Liver (tissue), 9 donors: ENCODE results near the gene GSTT4. TPM values are rescaled to one million over a fixed set of nuclear protein-coding genes. Genes with fewer than 3 reads are reported as not detected.
A peak's percentile ranks its signal among the peaks of the same experiment; 100 is the strongest.
"Not testable (repeated sequence)": the region's sequence is repeated elsewhere in the genome, so short reads cannot be mapped to it uniquely, and the experiment has no call there.

Source experiments
- DNase-seq: peaks from one replicate; pipeline ENCODE4 v3.0.0-alpha.2; 2017; ENCODE audit warnings: low spot score
- H3K27ac ChIP-seq, 2 donors: one replicate each; pipeline ENCODE4 v1.7.0; 2013; ENCODE audit warnings: inconsistent platforms in 2 of 2, low read length in 2 of 2, control low read depth in 1 of 2, low read depth in 1 of 2, mild to moderate bottlenecking in 1 of 2
- H3K27me3 ChIP-seq, 4 donors: one replicate each; pipeline versions ENCODE4 v1.6.1 to v1.7.0; 2013; ENCODE audit warnings: low read length in 3 of 4, inconsistent platforms in 1 of 4, mild to moderate bottlenecking in 1 of 4, moderate library complexity in 1 of 4; ENCODE audit not compliant: control insufficient read depth in 4 of 4, insufficient read depth in 4 of 4
- H3K36me3 ChIP-seq, 4 donors: one replicate each; pipeline versions ENCODE4 v1.6.1 to v1.7.0; 2013; ENCODE audit warnings: low read length in 3 of 4, mild to moderate bottlenecking in 3 of 4, low read depth in 1 of 4, moderate library complexity in 1 of 4; ENCODE audit not compliant: control insufficient read depth in 4 of 4, insufficient read depth in 3 of 4
- H3K4me1 ChIP-seq, 4 donors: one replicate each; pipeline versions ENCODE4 v1.6.1 to v1.7.0; 2013; ENCODE audit warnings: low read length in 3 of 4, mild to moderate bottlenecking in 3 of 4, moderate library complexity in 1 of 4; ENCODE audit not compliant: control insufficient read depth in 4 of 4, insufficient read depth in 4 of 4
- H3K4me3 ChIP-seq, 3 donors: one replicate each; pipeline versions ENCODE4 v1.6.1 to v1.7.0; 2013; ENCODE audit warnings: low read length in 3 of 3, control low read depth in 1 of 3, low read depth in 1 of 3, mild to moderate bottlenecking in 1 of 3
- H3K9ac ChIP-seq, 2 donors: one replicate each; pipeline ENCODE4 v1.7.0; 2013; ENCODE audit warnings: low read length in 2 of 2, mild to moderate bottlenecking in 2 of 2, moderate library complexity in 2 of 2, control low read depth in 1 of 2, low read depth in 1 of 2
- H3K9me3 ChIP-seq, 4 donors: one replicate each; pipeline versions ENCODE4 v1.6.1 to v1.7.0; 2013; ENCODE audit warnings: low read length in 3 of 4; ENCODE audit not compliant: control insufficient read depth in 4 of 4
- ATF3 ChIP-seq: IDR thresholded peaks from 2 replicates; pipeline ENCODE4 v1.6.1; 2016; ENCODE audit warnings: antibody characterized with exemption
- FOXA2 ChIP-seq: IDR thresholded peaks from 2 replicates; pipeline ENCODE4 v1.6.1; 2016; ENCODE audit warnings: antibody characterized with exemption
- HNF4A ChIP-seq, 2 donors: conservative IDR thresholded peaks; 2 replicates each; pipeline ENCODE4 v1.6.1; 2016; ENCODE audit warnings: antibody characterized with exemption in 2 of 2, mild to moderate bottlenecking in 2 of 2
- HNF4G ChIP-seq: IDR thresholded peaks from 2 replicates; pipeline ENCODE4 v1.6.1; 2016; ENCODE audit warnings: antibody characterized with exemption
- JUND ChIP-seq, 2 donors: IDR thresholded peaks; 2 replicates each; pipeline ENCODE4 v1.6.1; 2016; ENCODE audit warnings: antibody characterized with exemption in 2 of 2
- MAX ChIP-seq: IDR thresholded peaks from 2 replicates; pipeline ENCODE4 v1.6.1; 2016; ENCODE audit warnings: antibody characterized with exemption
- RAD21 ChIP-seq, 2 donors: IDR thresholded peaks; 2 replicates each; pipeline ENCODE4 v1.6.1; 2016; ENCODE audit warnings: antibody characterized with exemption in 2 of 2, mild to moderate bottlenecking in 2 of 2
- REST ChIP-seq: IDR thresholded peaks from 2 replicates; pipeline ENCODE4 v1.6.1; 2016; ENCODE audit warnings: antibody characterized with exemption, mild to moderate bottlenecking
- RXRA ChIP-seq, 2 donors: IDR thresholded peaks; 2 replicates each; pipeline ENCODE4 v1.6.1; 2017 to 2018; ENCODE audit warnings: antibody characterized with exemption in 2 of 2, mild to moderate bottlenecking in 1 of 2
- YY1 ChIP-seq: IDR thresholded peaks from 2 replicates; pipeline ENCODE4 v1.6.1; 2016; ENCODE audit warnings: antibody characterized with exemption, mild to moderate bottlenecking
- ZBTB33 ChIP-seq: IDR thresholded peaks from 2 replicates; pipeline ENCODE4 v1.6.1; 2016; ENCODE audit warnings: antibody characterized with exemption
- WGBS: extraction: QIAGEN DNeasy Blood & Tissue Kit; methylation state at CpG from one replicate; pipeline ENCODE4 v1.1.7; 2013; 5-methylcytosine and 5-hydroxymethylcytosine counted together
- polyA plus RNA-seq, 2 donors: library from polyadenylated mRNA; stranded (reverse) in 1 of 2; unstranded in 1 of 2; fragments of 200-250 nt in 1 of 2; fragments of >200 nt in 1 of 2; fragmentation: Nextera tagmentation in 1 of 2; extraction: Ambion mirVana in 1 of 2; gene quantifications; one replicate each; pipeline versions ENCODE4 v1.2.1 to v1.2.3, GENCODE V29; 2013 to 2015
- total RNA-seq, 2 donors: library from RNA; depleted of rRNA; stranded (reverse); fragments of >200 nt; gene quantifications; one replicate each; pipeline ENCODE4 v1.2.3, GENCODE V29; 2014
- donor health status: healthy.
- donor health status: healthy.
- donor health status: healthy.
- donor health status: healthy.
- donor health status: healthy.

Gene GSTT4
- total and polyA plus RNA-seq, 4 donors, result not detected

- not testable (repeated sequence) for H3K9me3 ChIP-seq, H3K27ac ChIP-seq, DNase-seq, H3K27me3 ChIP-seq, H3K9ac ChIP-seq, H3K4me1 ChIP-seq, H3K4me3 ChIP-seq, H3K36me3 ChIP-seq
- 83% methylated on average over 2 of the region's 2 CpGs for WGBS
These were observed 12.2 kb downstream of the GSTT4 start for GRCh38 chr22:23993080-23993479.

GRCh38 chr22:23989583-23990244, 15.5 kb downstream of the GSTT4 start:
- 87% methylated on average over 2 of the region's 3 CpGs for WGBS
- H3K27ac ChIP-seq, H3K27me3 ChIP-seq, H3K36me3 ChIP-seq, H3K4me1 ChIP-seq, H3K9ac ChIP-seq, H3K4me3 ChIP-seq, H3K9me3 ChIP-seq: not testable (repeated sequence)
- peak; percentile 14 for DNase-seq

GRCh38 chr22:23986538-23987178, 18.6 kb downstream of the GSTT4 start:
- peak; percentile 16 for DNase-seq
- H3K9me3 ChIP-seq, H3K9ac ChIP-seq, H3K4me1 ChIP-seq, H3K27ac ChIP-seq, H3K4me3 ChIP-seq, H3K36me3 ChIP-seq, H3K27me3 ChIP-seq: not testable (repeated sequence)
- 86% methylated on average over 4 of the region's 4 CpGs for WGBS

- H3K9me3 ChIP-seq, H3K4me3 ChIP-seq, H3K9ac ChIP-seq, H3K4me1 ChIP-seq, H3K27ac ChIP-seq, H3K36me3 ChIP-seq, H3K27me3 ChIP-seq: not testable (repeated sequence)
- 79% methylated on average over 8 of the region's 8 CpGs for WGBS
- peak; percentile 13 for DNase-seq
These were observed 19.2 kb downstream of the GSTT4 start for GRCh38 chr22:23986089-23986488.

GRCh38 chr22:23984430-23984829, 20.8 kb downstream of the GSTT4 start:
- 49% methylated on average over 6 of the region's 6 CpGs for WGBS
- DNase-seq, result peak; percentile 36
- Histone ChIP-seq H3K36me3 (no peaks in the 10 kb centered on the region), H3K27ac (no peak overlapping the region), H3K4me1 (no peaks in the 10 kb centered on the region), H3K9ac (no peak overlapping the region), H3K27me3 (no peaks in the 10 kb centered on the region), H3K4me3 (no peak overlapping the region), H3K9me3 (no peaks in the 10 kb centered on the region)
- TF ChIP-seq MAX (no peak), RAD21 (IDR thresholded peaks at IDR 0.05) (peak; percentile 72 to 83), JUND (IDR thresholded peaks at IDR 0.05) (no peak), FOXA2 (no peak), YY1 (no peak), ZBTB33 (no peak), RXRA (IDR thresholded peaks at IDR 0.05) (no peak), HNF4A (conservative IDR thresholded peaks at IDR 0.05) (no peak), REST (no peak), HNF4G (no peak), ATF3 (no peak)
